Measurements from ENCODE around the gene MYO1F. TPM values are rescaled to one million over a fixed set of nuclear protein-coding genes. Genes with fewer than 3 reads are reported as not detected.

MYO1F gene
- total RNA-seq, 1 donor = 0.09 TPM

GRCh38 chr19:8592231-8593009 is 15.2 kb upstream of the MYO1F start:
- peak overlapping the region; percentile 51 for H3K4me3 ChIP-seq (ENCODE audit: low read depth, low read length)
- TF ChIP-seq CTCF (IDR thresholded peaks at IDR 0.05; ENCODE audit: insufficient read depth, low read length) = no peak
- DNase-seq (ENCODE audit: low read depth) = peak; percentile 96

- H3K4me3 ChIP-seq (ENCODE audit: low read depth, low read length) = no peak overlapping the region
- TF ChIP-seq CTCF (IDR thresholded peaks at IDR 0.05; ENCODE audit: insufficient read depth, low read length) = no peak
- DNase-seq (ENCODE audit: low read depth) = no peak
These were observed 12.0 kb upstream of the MYO1F start for GRCh38 chr19:8589177-8589714.

GRCh38 chr19:8585894-8586750 is 8.9 kb upstream of the MYO1F start:
- TF ChIP-seq CTCF (IDR thresholded peaks at IDR 0.05; ENCODE audit: insufficient read depth, low read length) = peak; percentile 65
- no peak overlapping the region for H3K4me3 ChIP-seq (ENCODE audit: low read depth, low read length)
- DNase-seq (ENCODE audit: low read depth) = no peak

- H3K4me3 ChIP-seq (ENCODE audit: low read depth, low read length) = no peak overlapping the region
- no peak for TF ChIP-seq CTCF (IDR thresholded peaks at IDR 0.05; ENCODE audit: insufficient read depth, low read length)
- no peak for DNase-seq (ENCODE audit: low read depth)
These were observed 8.0 kb upstream of the MYO1F start for GRCh38 chr19:8584965-8585893.

GRCh38 chr19:8580710-8581281 is 3.6 kb upstream of the MYO1F start:
- peak; percentile 76 for DNase-seq (ENCODE audit: low read depth)
- TF ChIP-seq CTCF (IDR thresholded peaks at IDR 0.05; ENCODE audit: insufficient read depth, low read length) = peak; percentile 98
- H3K4me3 ChIP-seq (ENCODE audit: low read depth, low read length) = no peak overlapping the region

Measured in fibroblast of the aortic adventitia (primary cell).